Measurements from ENCODE around the gene AXL.
"Not testable (repeated sequence)": the region's sequence is repeated elsewhere in the genome, so short reads cannot be mapped to it uniquely, and the experiment has no call there.

The AXL gene

DNA sequence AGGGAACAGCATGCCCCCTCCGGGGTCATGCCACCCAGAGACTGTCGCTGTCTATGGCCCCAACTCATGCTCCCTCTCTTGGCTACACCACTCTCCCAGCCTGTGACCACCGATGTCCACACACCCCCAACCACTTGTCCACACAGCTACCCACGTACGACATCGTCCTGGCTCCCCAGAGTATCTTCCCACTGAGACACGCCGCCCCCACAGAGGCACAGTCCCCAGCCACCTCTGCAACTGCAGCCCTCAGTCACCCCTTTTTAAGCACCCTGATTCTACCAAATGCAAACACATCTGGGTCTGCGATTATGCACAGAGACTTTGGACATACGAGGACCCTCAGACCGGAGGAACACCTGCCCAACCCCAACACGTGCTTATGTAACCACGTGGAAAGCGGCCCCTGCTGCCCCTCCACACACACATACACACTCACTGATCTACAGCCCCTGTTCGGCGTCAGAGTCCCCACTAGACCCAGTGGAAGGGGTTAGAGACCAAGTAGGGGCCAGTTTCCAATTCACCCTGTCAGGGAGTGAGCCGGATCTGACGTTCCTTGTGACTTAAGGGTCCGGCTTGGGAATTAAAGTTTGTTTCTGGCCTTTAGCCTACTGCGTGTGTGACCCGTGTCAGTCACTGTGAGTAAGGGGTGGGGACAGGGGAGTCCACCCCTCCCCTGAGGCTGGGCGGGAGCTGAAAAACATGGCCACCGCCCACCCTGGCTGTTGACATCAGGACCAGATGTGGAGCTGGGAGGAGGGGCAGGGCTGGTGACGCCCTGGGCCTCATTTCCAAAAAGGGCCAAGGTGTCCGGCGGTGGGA, 11.9 kb upstream of the AXL start:
- no peak for DNase-seq

DNA sequence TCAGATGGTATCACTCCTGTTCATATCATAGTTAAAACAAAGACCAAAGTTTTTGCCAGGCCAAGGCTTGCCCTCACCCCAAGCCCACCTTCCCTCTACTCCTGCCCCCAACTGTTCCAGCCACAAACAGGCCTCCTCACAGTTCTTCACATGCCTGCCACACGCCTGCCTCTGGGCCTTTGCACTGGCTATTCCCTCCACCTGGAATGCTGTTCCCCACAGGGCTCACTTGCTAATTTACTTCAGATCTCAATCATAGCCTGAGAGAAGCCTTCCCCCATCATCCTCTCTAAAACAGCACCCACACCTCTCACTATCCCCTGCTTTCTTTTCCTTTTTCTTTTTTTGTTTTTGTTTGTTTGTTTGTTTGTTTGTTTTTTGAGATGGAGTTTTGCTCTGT, 4.9 kb upstream of the AXL start:
- no peak for DNase-seq

GRCh38 chr19:41217741-41218140, 1.3 kb upstream of the AXL start:
- no peak for DNase-seq

DNA sequence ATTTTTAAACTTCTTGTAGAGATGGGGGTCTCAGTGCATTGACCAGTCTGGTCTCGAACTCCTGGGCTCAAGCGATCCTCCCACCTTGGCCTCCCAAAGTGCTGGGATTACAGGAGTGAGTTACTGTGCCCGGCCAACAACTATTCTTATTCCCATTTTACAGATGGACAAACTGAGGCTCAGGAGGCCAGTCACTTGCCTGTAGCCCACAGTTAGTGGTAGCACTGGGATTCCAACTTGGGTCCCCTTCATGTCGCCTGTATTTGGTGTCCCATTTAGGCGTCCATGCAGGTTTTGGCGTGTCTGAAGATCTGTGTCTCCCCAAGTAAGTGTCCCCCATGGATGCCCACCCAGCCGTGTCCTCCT, 791 bp upstream of the AXL start:
- no peak for DNase-seq

DNA sequence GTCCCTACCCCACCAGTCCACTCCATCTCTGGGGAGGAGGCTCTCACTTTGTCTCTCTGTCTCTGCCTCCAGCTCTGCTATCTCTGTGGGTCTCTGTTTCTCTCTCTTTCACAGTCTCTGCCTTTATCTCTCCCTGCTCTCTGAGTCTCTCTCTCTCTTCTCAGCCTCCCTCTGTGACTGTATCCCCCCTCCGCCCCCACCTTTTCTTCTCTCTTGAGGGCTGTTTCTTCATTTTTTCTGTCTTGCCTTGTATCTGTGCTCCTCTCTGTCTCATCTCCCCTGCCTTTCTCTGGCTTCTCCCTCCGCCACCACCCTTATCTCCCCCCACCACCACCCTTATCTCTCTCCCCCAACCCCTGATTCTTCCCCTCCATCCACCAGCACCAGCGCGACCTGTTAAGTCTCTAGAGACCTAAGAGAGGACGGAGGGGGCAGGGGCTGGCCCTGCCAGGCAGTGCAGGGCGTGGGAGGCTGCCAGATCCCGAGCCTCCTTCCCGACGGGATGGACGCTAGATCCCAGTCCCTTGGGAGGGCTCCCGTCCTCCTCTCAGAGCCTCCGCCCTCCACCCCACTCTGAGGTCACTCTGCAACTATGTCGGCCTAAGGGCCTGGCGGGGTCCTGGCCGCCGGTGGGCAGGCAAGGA, 1.0 kb downstream of the AXL start:
- DNase-seq, result no peak

- DNase-seq, result no peak
Measured at GRCh38 chr19:41220811-41221210, 1.8 kb downstream of the AXL start.

GRCh38 chr19:41221514-41222205, 2.6 kb downstream of the AXL start:
- DNase-seq, result no peak

DNA sequence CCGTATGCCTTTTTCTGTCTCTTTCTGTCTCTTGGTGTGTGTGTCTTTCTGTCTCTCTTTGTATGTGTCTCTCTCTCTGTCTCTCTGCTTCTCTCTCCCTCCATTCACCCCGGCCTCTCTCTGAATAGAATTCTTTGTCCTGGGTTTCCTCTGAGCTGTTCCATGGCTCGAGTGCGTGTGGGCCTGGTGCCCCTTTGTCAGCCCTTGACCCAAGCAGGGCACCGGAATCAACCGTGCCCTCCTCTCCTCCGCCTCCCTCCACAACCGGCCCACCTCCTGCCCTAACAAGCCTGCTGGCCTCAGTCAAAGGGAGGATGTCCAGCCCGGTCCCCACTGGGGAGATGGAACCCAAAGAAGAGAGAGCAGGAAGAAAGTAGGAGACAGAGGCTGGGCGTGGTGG, 3.2 kb downstream of the AXL start:
- no peak for DNase-seq

- DNase-seq, result no peak
Measured at GRCh38 chr19:41223431-41224234, 4.6 kb downstream of the AXL start.

DNA sequence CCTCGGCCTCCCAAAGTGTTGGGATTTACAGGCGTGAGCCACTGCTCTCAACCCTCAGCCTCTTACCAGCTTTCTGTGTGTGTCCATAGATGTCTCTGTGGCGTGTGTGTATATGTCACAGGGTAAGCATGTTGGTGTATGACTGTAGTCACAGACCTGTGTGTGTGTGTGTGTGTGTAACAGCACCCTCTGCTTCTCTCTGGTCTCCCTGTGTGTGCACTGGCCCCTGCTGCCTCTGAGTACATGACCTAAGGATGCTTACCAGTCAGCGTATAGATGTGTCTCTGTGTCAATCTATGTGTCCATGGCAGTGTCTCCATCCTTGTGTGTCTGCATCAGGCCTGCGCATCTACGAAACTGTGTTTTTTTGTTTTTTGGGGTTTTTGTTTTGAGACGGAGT, 5.6 kb downstream of the AXL start:
- DNase-seq, result no peak

GRCh38 chr19:41225238-41226052, 6.4 kb downstream of the AXL start:
- DNase-seq, result no peak

DNA sequence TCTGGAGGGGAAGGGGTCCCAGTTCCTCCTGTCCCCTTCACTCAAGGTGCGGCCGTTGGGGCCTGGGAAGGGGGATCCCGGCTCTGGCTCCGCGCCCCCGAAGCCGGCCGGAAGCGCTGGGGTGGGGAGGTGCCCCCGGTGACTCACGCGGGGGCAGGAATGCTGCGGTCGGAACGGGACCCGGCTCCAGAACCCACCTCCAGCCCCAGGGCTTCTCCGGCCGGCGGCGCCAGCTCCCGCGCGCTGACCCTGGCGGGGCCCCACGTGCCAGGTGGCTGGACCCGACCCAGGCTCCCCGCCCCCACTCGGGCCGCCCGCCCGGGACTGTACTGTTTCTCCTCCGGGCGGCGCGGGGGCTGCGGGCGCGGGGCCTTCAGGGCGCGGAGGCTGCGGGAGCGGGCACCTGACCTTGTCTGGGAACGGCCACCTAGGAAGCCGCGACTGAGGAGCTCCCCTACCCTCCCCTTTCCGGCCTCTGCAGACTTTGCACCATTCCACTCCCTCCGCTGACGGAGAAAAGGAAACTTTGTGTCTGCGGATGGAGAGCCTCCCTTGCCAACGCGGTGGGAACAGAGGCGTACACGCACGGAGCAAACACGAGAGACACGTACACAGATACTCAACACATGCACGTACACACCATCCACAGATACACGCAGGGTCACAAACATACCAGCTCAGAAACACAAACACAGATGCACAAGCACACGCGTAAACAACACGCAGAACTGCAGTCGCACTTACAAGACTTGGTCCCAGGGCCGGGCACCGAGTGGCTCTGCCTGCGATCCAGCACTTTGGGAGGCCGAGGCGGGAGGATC, 7.2 kb downstream of the AXL start:
- DNase-seq, result no peak

DNA sequence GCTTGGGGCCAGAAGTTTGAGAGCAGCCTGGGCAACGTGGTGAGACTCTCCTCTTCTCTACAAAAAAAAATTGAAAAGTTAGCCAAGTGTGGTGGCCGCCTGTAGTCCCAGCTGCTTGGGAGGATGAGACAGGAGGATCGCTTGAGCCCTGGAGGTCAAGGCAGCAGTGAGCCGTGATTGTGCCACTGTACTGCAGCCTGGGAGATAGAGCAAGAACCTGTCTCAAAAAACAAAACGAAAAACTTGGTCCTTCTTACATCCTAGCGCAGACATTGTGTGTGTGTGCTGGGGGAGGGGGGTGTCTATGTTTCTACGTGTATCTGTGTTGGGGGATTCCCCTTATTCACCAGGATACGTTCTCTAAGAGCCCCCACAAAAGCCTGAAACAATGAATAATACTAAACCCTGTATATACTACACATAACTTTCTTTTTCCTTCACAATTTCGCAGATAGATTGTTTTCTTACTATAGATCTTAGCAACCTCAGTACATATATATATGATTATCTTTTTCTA, 7.9 kb downstream of the AXL start:
- DNase-seq, result no peak

DNA sequence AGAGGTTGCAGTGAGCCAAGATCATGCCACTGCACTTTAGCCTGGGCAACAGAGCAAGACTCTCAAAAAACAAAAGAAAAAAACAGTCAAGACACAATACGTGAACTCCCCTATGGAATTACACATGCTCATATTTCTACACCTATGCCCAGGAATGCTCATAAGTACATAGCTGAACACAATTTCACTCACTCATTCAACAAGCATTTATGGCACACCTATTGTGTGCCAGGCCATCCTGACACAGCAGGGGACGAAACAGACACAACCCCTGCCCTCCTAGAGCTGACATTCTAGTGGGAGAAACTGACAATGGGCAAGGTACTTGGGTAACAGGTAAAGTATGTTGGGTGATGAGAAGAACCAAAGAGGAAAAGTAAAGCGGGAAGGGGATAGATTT, 9.5 kb downstream of the AXL start:
- DNase-seq, result no peak

GRCh38 chr19:41229338-41229737, 10.3 kb downstream of the AXL start:
- not testable (repeated sequence) for DNase-seq

DNA sequence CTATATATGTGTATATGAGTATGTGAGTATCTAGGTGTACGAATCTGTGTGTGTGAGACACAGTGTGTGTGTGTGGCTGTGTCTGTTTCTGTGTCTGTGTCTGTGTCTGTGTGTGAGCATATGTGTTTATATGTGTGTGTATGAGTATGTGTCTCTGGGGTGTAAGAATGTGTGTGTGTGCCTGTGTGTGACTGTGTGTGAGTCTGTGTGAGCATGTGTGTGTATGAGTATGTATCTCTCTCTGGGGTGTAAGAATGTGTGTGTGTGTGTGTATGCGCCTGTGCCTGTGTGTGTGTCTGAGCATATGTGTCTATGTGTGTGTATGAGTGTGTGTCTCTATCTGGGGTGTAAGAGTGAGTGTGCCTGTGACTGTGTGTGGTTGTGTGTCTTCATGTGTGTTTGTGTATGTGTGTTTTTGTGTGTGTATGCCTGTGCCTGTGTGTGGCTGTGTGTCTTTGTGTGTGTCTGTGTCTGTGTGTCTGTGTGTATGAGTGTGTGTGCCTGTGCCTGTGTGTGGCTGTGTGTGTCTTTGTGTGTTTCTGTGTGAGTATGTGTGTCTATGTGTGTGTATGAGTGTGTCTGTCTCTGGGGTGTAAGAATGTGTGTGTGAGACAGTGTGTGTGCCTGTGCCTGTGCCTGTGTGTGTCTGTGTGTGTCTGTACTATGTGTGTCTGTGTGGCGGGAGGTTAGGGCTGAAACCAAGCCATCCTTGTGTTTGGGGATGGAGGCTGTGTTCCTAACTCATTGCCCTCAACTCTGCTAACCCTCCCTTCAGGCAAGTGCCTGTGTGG, 11.2 kb downstream of the AXL start:
- no peak for DNase-seq

GRCh38 chr19:41232686-41233085, 13.7 kb downstream of the AXL start:
- DNase-seq, result no peak

GRCh38 chr19:41233748-41234240, 14.8 kb downstream of the AXL start:
- DNase-seq, result peak; percentile 41 to 57

DNA sequence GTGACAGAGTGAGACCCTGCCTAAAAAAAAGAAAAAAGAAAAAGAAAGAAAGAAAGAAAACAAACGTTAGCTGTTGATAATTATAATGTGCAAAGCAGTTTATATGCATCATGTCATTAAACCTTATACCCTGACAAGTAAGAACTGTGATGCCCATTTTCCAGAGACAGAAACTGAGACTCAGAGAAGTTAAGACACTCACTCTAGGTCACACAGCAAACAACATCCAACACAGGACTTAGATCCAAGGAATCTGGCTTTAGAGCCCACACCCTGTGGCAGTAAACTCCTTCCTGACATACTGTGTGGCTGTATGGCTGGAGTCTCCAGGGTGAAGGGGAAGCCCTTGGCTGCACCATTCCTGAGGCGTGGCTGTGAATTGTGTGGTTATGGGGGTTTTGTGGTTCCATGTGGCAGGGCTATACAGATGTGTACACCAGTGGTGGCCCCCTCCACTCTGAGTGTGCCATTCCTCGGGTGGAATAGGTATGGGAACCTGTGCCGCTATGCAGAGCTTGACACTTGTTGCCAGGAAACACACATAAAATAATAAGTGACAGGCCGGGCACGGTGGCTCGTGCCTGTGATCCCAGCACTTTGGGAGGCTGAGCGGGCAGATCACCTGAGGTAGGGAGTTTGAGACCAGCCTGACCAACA, 15.6 kb downstream of the AXL start:
- DNase-seq, result no peak

GRCh38 chr19:41235480-41235879, 16.5 kb downstream of the AXL start:
- no peak for DNase-seq
